Uterine smooth muscle cell (primary cell): ENCODE data around the gene CSNK2B. TPM values are rescaled to one million over a fixed set of nuclear protein-coding genes. Genes with fewer than 3 reads are reported as not detected.

Experiments
- total RNA-seq: library from RNA; depleted of rRNA; stranded (reverse); fragments of >200 nt; gene quantifications from 2 replicates; pipeline ENCODE4 v1.2.3, GENCODE V29; 2014

Gene CSNK2B
- 82.2 and 114 TPM in 2 replicates for total RNA-seq

GRCh38 chr6:31665501-31666336 is at the start of gene CSNK2B:
TSS of gene CSNK2B (plus strand) at chr6:31666080. CDS start at chr6:31666832, 752 bp downstream.

GRCh38 chr6:31620586-31621319 is 45.1 kb upstream of the CSNK2B start, which contains the start of gene PRRC2A:
TSS of gene PRRC2A (plus strand) at chr6:31620715. CDS start at chr6:31622790, 2,075 bp downstream.

GRCh38 chr6:31655349-31656237 is 10.3 kb upstream of the CSNK2B start, which contains the start of gene APOM:
TSS of gene APOM (plus strand) at chr6:31655894. CDS start at chr6:31655967, 73 bp downstream.

GRCh38 chr6:31660381-31661261 is 5.3 kb upstream of the CSNK2B start, which contains the start of gene C6orf47:
TSS of gene C6orf47 (minus strand) at chr6:31660778. CDS start at chr6:31659947, 831 bp downstream.

GRCh38 chr6:31664790-31665500 is 935 bp upstream of the CSNK2B start, which contains the start of gene GPANK1:
TSS of gene GPANK1 (minus strand) at chr6:31664997. CDS start at chr6:31664478, 519 bp downstream.

GRCh38 chr6:31669676-31670075 is 3.8 kb downstream of the CSNK2B start, which contains the start of gene LY6G5B:
TSS of gene LY6G5B (plus strand) at chr6:31669976. CDS start at chr6:31670951, 975 bp downstream.

GRCh38 chr6:31680226-31681134 is 14.6 kb downstream of the CSNK2B start, which contains the start of gene LY6G5C:
TSS of gene LY6G5C (minus strand) at chr6:31681067. CDS start at chr6:31680373, 694 bp downstream.

GRCh38 chr6:31702819-31703716 is 37.2 kb downstream of the CSNK2B start, which contains the start of gene ABHD16A:
TSS of gene ABHD16A (minus strand) at chr6:31703324. CDS start at chr6:31703281, 43 bp downstream.

GRCh38 chr6:31706599-31706998 is 40.7 kb downstream of the CSNK2B start, which contains the start of gene LY6G6F:
TSS of gene LY6G6F (plus strand) at chr6:31706866. CDS start at chr6:31706907, 41 bp downstream.

GRCh38 chr6:31715022-31715958 is 49.4 kb downstream of the CSNK2B start, which contains the start of gene LY6G6D:
TSS of gene LY6G6D (plus strand) at chr6:31715348. CDS start at chr6:31715356, 8 bp downstream.

Other genes starting within 250 kb of the CSNK2B start
- gene MICB, start 167.9 kb upstream of the CSNK2B start, total RNA-seq = 11.6 and 21.9 TPM in 2 replicates
- not detected in 2 replicates for gene MCCD1, start 137.1 kb upstream of the CSNK2B start, total RNA-seq
- gene DDX39B, start 124.1 kb upstream of the CSNK2B start, total RNA-seq = 355 and 485 TPM in 2 replicates
- gene ATP6V1G2, start 119.5 kb upstream of the CSNK2B start, total RNA-seq = 2.0 and 3.0 TPM in 2 replicates
- 26.0 and 36.1 TPM in 2 replicates for gene NFKBIL1, start 118.5 kb upstream of the CSNK2B start, total RNA-seq
- gene LTA, start 93.8 kb upstream of the CSNK2B start, total RNA-seq = not detected in 2 replicates
- not detected in 2 replicates for gene TNF, start 90.5 kb upstream of the CSNK2B start, total RNA-seq
- 0.25 TPM in 1 of 2 replicates, not detected in the other for gene LTB, start 83.7 kb upstream of the CSNK2B start, total RNA-seq
- gene LST1, start 79.8 kb upstream of the CSNK2B start, total RNA-seq = not detected in 2 replicates
- gene NCR3, start 73.1 kb upstream of the CSNK2B start, total RNA-seq = not detected in 2 replicates
- not detected in 2 replicates for gene AIF1, start 50.8 kb upstream of the CSNK2B start, total RNA-seq
- gene PRRC2A, start 45.4 kb upstream of the CSNK2B start, total RNA-seq = 42.2 and 46.1 TPM in 2 replicates
- gene BAG6, start 13.4 kb upstream of the CSNK2B start, total RNA-seq = 122 and 128 TPM in 2 replicates
- gene APOM, start 10.2 kb upstream of the CSNK2B start, total RNA-seq = 0.89 and 1.2 TPM in 2 replicates
- 22.6 and 28.4 TPM in 2 replicates for gene C6orf47, start 5.3 kb upstream of the CSNK2B start, total RNA-seq
- 13.0 and 18.5 TPM in 2 replicates for gene GPANK1, start 1.1 kb upstream of the CSNK2B start, total RNA-seq
- gene LY6G5B, start 3.9 kb downstream of the CSNK2B start, total RNA-seq = 3.0 and 3.4 TPM in 2 replicates
- 0.33 and 0.37 TPM in 2 replicates for gene LY6G5C, start 15.0 kb downstream of the CSNK2B start, total RNA-seq
- gene ABHD16A, start 37.2 kb downstream of the CSNK2B start, total RNA-seq = 42.8 and 50.0 TPM in 2 replicates
- gene LY6G6F, start 40.8 kb downstream of the CSNK2B start, total RNA-seq = not detected in 2 replicates
- gene LY6G6D, start 49.3 kb downstream of the CSNK2B start, total RNA-seq = not detected in 2 replicates
- not detected in 2 replicates for gene LY6G6C, start 55.7 kb downstream of the CSNK2B start, total RNA-seq
- gene MPIG6B, start 57.3 kb downstream of the CSNK2B start, total RNA-seq = not detected in 2 replicates
- 39.3 and 81.0 TPM in 2 replicates for gene DDAH2, start 63.2 kb downstream of the CSNK2B start, total RNA-seq
- gene CLIC1, start 70.5 kb downstream of the CSNK2B start, total RNA-seq = 791 and 1,362 TPM in 2 replicates
- 13.0 and 21.6 TPM in 2 replicates for gene MSH5, start 73.9 kb downstream of the CSNK2B start, total RNA-seq
- 1.00 and 1.2 TPM in 2 replicates for gene SAPCD1, start 96.6 kb downstream of the CSNK2B start, total RNA-seq
- gene VWA7, start 111.2 kb downstream of the CSNK2B start, total RNA-seq = 0.11 and 0.25 TPM in 2 replicates
- gene VARS1, start 129.7 kb downstream of the CSNK2B start, total RNA-seq = 68.7 and 88.5 TPM in 2 replicates
- 34.9 and 48.9 TPM in 2 replicates for gene LSM2, start 140.9 kb downstream of the CSNK2B start, total RNA-seq
- gene HSPA1L, start 149.2 kb downstream of the CSNK2B start, total RNA-seq = 0.89 and 1.7 TPM in 2 replicates
- 60.4 and 107 TPM in 2 replicates for gene HSPA1A, start 149.5 kb downstream of the CSNK2B start, total RNA-seq
- gene HSPA1B, start 161.7 kb downstream of the CSNK2B start, total RNA-seq = 94.5 and 181 TPM in 2 replicates
- gene NEU1, start 196.7 kb downstream of the CSNK2B start, total RNA-seq = 72.7 and 128 TPM in 2 replicates
- 0.25 TPM in 1 of 2 replicates, not detected in the other for gene SLC44A4, start 212.9 kb downstream of the CSNK2B start, total RNA-seq
- 74.0 and 94.5 TPM in 2 replicates for gene EHMT2, start 231.6 kb downstream of the CSNK2B start, total RNA-seq
- 4.9 and 8.1 TPM in 2 replicates for gene ZBTB12, start 236.0 kb downstream of the CSNK2B start, total RNA-seq